GDM1 (cell line): ENCODE data around the gene TMEM120B.
"Not testable (repeated sequence)": the region's sequence is repeated elsewhere in the genome, so short reads cannot be mapped to it uniquely, and the experiment has no call there.

Source experiments
- DNase-seq: peaks from one replicate; lab custom pipeline; 2025; lab: John Stamatoyannopoulos, UW

TMEM120B gene

DNA sequence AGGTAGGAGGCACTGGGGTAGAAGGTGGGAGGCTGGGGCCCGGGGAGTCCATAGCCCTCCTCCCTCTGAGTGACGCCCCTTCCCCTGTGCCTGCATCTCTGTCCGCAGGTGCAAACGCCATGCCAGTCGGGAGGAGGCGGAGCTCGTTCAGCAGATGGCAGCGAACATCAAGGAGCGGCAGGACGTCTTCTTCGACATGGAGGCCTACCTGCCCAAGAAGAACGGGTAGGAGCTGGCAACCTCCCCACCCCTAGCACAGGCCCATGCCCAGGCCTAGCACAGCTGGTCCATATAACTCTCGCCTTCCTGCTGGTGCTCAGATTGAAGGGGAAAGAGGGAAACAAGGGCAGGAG is 35.6 kb downstream of the TMEM120B start:
- no peak for DNase-seq

GRCh38 chr12:121748571-121749265 is 36.2 kb downstream of the TMEM120B start:
- DNase-seq = peak; percentile 74

GRCh38 chr12:121749267-121749666 is 36.7 kb downstream of the TMEM120B start:
- no peak for DNase-seq

- DNase-seq = no peak
Observed at GRCh38 chr12:121750507-121750955, 38.0 kb downstream of the TMEM120B start.

- DNase-seq = no peak
Observed at GRCh38 chr12:121751034-121751433, 38.5 kb downstream of the TMEM120B start.

GRCh38 chr12:121751749-121752351 is 39.3 kb downstream of the TMEM120B start:
- DNase-seq = no peak

DNA sequence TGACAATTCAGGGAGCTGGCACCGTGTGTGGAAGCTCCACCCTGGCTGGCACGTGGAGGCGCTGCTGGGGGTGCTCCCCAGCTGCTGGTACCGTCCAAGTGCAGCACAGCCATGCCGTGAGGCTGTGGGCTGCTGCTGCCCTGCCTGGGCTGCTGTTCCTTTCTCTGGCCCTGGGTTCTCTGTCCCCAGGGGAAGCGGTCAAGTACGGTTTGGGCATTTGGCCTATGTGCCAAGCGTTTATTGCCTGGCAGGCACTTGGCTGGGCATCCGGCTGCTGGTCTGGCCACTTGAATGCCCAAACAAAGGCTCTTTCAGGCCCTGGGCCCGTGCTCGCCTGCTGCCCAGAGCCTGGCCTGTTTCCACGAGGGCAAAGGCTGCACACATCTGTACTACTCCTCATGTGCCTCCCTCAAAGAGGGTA is 41.3 kb downstream of the TMEM120B start:
- DNase-seq = no peak

DNA sequence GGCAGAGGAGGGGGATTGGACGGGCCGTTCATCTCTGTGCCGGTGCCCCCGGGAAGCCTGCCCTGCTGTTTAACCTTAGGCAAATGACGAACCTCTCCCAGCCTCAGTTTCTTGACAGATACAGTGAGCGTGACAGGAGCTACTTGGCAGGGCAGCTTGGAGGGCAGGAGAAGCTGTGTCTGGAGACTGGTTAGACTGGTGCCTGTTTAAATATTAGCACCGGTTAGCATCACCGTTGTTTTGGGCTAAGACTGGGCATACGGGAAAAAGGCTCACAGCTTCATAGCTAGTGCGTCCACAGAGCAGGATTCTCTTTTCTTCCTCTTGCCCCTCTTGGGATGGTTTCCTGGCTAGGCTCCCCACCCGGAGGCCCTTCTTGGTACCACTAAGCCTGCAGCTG is 42.3 kb downstream of the TMEM120B start:
- no peak for DNase-seq

GRCh38 chr12:121755591-121755990 is 43.0 kb downstream of the TMEM120B start:
- no peak for DNase-seq

DNA sequence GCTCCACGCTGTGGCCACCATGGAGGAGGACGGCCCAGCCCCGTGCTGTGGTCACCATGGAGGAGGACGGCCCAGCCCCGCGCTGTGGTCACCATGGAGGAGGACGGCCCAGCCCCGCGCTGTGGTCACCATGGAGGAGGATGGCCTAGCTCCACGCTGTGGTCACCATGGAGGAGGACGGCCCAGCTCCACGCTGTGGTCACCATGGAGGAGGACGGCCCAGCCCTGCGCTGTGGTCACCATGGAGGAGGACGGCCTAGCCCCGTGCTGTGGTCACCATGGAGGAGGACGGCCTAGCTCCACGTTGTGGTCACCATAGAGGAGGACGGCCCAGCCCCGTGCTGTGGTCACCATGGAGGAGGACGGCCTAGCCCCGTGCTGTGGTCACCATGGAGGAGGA is 46.0 kb downstream of the TMEM120B start:
- DNase-seq = not testable (repeated sequence)

DNA sequence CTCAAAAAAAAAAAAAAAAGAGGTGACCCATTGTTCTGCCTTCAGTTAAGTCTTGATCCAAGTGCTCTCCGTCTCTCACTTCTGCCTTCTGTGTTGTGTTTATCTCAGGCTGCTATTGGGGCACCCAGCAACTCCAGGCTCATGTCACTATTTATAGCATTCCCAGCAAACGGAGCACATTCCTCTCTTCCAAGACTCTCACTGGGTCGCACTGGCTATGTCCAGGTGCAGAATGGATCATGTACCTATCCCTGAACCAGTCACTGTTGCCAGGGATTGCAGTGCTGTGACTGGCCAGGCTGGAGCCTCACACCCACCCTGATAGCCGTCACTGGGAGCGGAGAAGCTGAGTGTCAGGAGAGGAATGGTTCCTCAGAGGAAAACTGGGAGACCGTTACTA is 49.7 kb downstream of the TMEM120B start:
- no peak for DNase-seq

- no peak for DNase-seq
Observed at GRCh38 chr12:121764808-121765207, 52.3 kb downstream of the TMEM120B start.

GRCh38 chr12:121765573-121765972 is 53.0 kb downstream of the TMEM120B start:
- DNase-seq = no peak

- DNase-seq = no peak
Observed at GRCh38 chr12:121766290-121767039, 53.9 kb downstream of the TMEM120B start.

DNA sequence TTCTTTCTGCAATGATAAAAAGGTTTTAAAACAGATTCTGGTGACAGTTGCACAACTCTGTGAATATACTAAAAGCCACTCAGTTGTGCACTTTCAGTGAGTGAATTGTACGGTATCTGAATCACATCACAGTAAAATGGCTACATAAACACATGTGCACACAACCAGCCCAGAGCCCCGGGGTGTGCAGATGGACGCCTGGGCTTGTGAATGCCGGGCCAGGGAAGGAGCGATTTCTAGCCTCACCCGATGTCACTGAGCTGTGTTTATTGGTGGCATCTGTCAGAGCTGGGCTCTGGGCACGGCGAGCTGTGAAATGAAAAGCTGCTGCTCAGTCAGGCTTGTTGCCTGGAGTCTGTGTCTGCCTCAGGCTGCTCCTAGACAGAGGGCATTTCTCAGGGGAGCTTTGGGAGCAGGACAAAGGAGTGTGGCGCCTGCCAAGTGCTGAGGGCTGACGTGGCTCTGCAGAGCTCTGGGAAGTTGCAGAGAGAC is 55.0 kb downstream of the TMEM120B start:
- no peak for DNase-seq

- no peak for DNase-seq
Observed at GRCh38 chr12:121769297-121769830, 56.8 kb downstream of the TMEM120B start.

GRCh38 chr12:121769831-121770301 is 57.3 kb downstream of the TMEM120B start:
- DNase-seq = no peak

- DNase-seq = no peak
Observed at GRCh38 chr12:121770388-121770787, 57.8 kb downstream of the TMEM120B start.

DNA sequence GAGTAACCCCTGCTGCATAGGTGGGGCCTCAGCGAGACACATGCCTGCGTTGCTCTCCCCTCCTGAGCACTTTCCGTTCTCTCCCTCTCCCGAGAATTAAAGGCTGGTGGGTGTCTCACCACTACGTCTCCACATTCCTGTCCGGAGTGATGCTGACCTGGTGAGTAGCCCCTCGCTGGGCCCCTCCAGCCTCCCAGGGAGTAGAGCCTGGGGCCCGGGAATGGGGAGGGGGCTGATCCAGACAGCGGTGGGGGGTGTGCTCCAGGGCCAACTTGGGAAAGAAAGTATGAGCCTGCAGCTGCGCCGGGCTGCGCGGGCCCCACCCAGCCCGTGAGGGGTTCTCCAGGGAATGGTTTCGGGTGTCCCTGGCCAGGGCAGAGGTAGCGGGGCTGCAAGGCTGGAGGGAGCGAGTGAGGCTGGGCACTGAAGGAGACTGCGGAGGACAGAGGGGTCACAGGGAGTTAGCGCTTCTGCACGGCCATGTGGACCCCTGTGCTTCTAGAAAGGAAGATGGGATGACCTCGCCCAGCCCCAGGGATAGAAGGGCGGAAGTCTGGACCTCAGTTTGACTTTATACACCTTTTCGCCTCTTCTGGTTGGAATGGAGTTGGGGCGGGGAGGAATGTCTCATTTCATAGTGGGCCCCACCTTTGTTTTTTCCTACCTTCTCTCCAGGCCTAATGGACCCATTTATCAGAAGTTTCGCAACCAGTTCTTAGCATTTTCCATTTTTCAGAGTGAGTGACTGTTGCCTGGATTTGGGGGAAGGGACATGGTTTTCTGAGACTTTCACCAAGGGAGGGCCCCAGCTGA is 58.5 kb downstream of the TMEM120B start:
- DNase-seq = no peak

- peak; percentile 12 for DNase-seq
Observed at GRCh38 chr12:121773011-121773777, 60.6 kb downstream of the TMEM120B start.

GRCh38 chr12:121774968-121775474 is 62.5 kb downstream of the TMEM120B start:
- no peak for DNase-seq
